Stimulated activated CD4-positive, alpha-beta T cell treated with anti-CD3 and anti-CD28 coated beads, Interleukin-15, amount 100 ng/mL, for 24 hours (primary cell): Measurements from ENCODE around the gene DDX4.
"Not testable (repeated sequence)": the region's sequence is repeated elsewhere in the genome, so short reads cannot be mapped to it uniquely, and the experiment has no call there.

Experiments
- DNase-seq: peaks from one replicate; pipeline ENCODE4 v3.0.0-alpha.2; 2020

The DDX4 gene

GRCh38 chr5:55731848-55732247 lies 6.0 kb upstream of the DDX4 start:
- no peak for DNase-seq

GRCh38 chr5:55732585-55732984 lies 5.3 kb upstream of the DDX4 start:
- DNase-seq: no peak

- no peak for DNase-seq
Measured at GRCh38 chr5:55734658-55735057, 3.2 kb upstream of the DDX4 start.

- DNase-seq: no peak
Measured at GRCh38 chr5:55742778-55743177, 4.9 kb downstream of the DDX4 start.

- no peak for DNase-seq
Measured at GRCh38 chr5:55747778-55748318, 10.0 kb downstream of the DDX4 start.

GRCh38 chr5:55749387-55749786 lies 11.5 kb downstream of the DDX4 start:
- DNase-seq: no peak

GRCh38 chr5:55750063-55750462 lies 12.2 kb downstream of the DDX4 start:
- no peak for DNase-seq

GRCh38 chr5:55750499-55750898 lies 12.6 kb downstream of the DDX4 start:
- DNase-seq: no peak

- DNase-seq: no peak
Measured at GRCh38 chr5:55758231-55758630, 20.4 kb downstream of the DDX4 start.

- DNase-seq: no peak
Measured at GRCh38 chr5:55758714-55759113, 20.9 kb downstream of the DDX4 start.

- not testable (repeated sequence) for DNase-seq
Measured at GRCh38 chr5:55761721-55762120, 23.9 kb downstream of the DDX4 start.

- DNase-seq: no peak
Measured at GRCh38 chr5:55763746-55764420, 26.0 kb downstream of the DDX4 start.

GRCh38 chr5:55768279-55768678 lies 30.4 kb downstream of the DDX4 start:
- no peak for DNase-seq

- no peak for DNase-seq
Measured at GRCh38 chr5:55771175-55771655, 33.4 kb downstream of the DDX4 start.

GRCh38 chr5:55773057-55773456 lies 35.2 kb downstream of the DDX4 start:
- DNase-seq: no peak

GRCh38 chr5:55777332-55777731 lies 39.5 kb downstream of the DDX4 start:
- DNase-seq: no peak

GRCh38 chr5:55800924-55801323 lies 63.1 kb downstream of the DDX4 start:
- no peak for DNase-seq

- not testable (repeated sequence) for DNase-seq
Measured at GRCh38 chr5:55808814-55809213, 71.0 kb downstream of the DDX4 start.

- DNase-seq: not testable (repeated sequence)
Measured at GRCh38 chr5:55815939-55816338, 78.1 kb downstream of the DDX4 start.

GRCh38 chr5:55816342-55816741 lies 78.5 kb downstream of the DDX4 start:
- DNase-seq: no peak

- no peak for DNase-seq
Measured at GRCh38 chr5:55817030-55817429, 79.2 kb downstream of the DDX4 start.

GRCh38 chr5:55820488-55820887 lies 82.6 kb downstream of the DDX4 start:
- no peak for DNase-seq

- DNase-seq: peak; percentile 18
Measured at GRCh38 chr5:55821731-55822512, 84.1 kb downstream of the DDX4 start.

GRCh38 chr5:55823151-55823796 lies 85.4 kb downstream of the DDX4 start:
- DNase-seq: no peak
